ENCODE results near the gene ZNF57. TPM values are rescaled to one million over a fixed set of nuclear protein-coding genes. Genes with fewer than 3 reads are reported as not detected.
"Not testable (repeated sequence)": the region's sequence is repeated elsewhere in the genome, so short reads cannot be mapped to it uniquely, and the experiment has no call there.

Gene ZNF57
- total RNA-seq, 1 experiment from 2014 or later: 3.3 TPM

- DNase-seq (no peak), ATAC-seq (no peak)
- H3K4me1 ChIP-seq (ENCODE audit: insufficient read depth, low read length): no peaks in the 10 kb centered on the region
- H3K4me3 ChIP-seq (ENCODE audit: low read length): no peak overlapping the region; the same call in 1 of the 2 replicates
- no peak overlapping the region for H3K9ac ChIP-seq (ENCODE audit: low read length)
- no peak overlapping the region for H3K27ac ChIP-seq (ENCODE audit: low read length)
- no peaks in the 10 kb centered on the region for H3K9me2 ChIP-seq (replicated peaks; ENCODE audit: low read length)
- CTCF ChIA-PET: no interaction called here
- no peak overlapping the region for H3K4me2 ChIP-seq (ENCODE audit: low read length)
- H2AFZ ChIP-seq (ENCODE audit: low read length): no peak overlapping the region
- no peak for TF ChIP-seq CTCF (conservative IDR thresholded peaks at IDR 0.05; ENCODE audit: low read depth, low read length)
- no peak for TF ChIP-seq EZH2phosphoT487 (IDR thresholded peaks at IDR 0.05; ENCODE audit: borderline replicate concordance, low read length)
- no peak for TF ChIP-seq EZH2 (IDR thresholded peaks at IDR 0.05; ENCODE audit: low read length, unreplicated experiment)
- no peaks in the 10 kb centered on the region for H3K27me3 ChIP-seq (ENCODE audit: low read length)
- peaks cover 46% of the 10 kb centered on the region for H3K36me3 ChIP-seq (ENCODE audit: low read depth, low read length)
- peaks cover 18% of the 10 kb centered on the region for H3K9me3 ChIP-seq (ENCODE audit: low read length)
- H3F3A ChIP-seq (ENCODE audit: low read length, unreplicated experiment): no peaks in the 10 kb centered on the region
- intact Hi-C loops (cut with micrococcal nuclease): no loop called here
- no peaks in the 10 kb centered on the region for H3K79me2 ChIP-seq (ENCODE audit: low read length)
- no TSS peak for BruUV-seq (replicated peaks)
- no peaks in the 10 kb centered on the region for H4K20me1 ChIP-seq (ENCODE audit: low read length)
- POLR2A ChIA-PET (ENCODE audit: unreplicated experiment): no interaction called here
Observed at GRCh38 chr19:2933490-2933910, 32.8 kb downstream of the ZNF57 start.

GRCh38 chr19:2935863-2936262 is 35.1 kb downstream of the ZNF57 start:
- H3K9ac ChIP-seq (ENCODE audit: low read length); ATAC-seq; H3F3A ChIP-seq (ENCODE audit: low read length, unreplicated experiment); H2AFZ ChIP-seq (ENCODE audit: low read length); POLR2A ChIA-PET (ENCODE audit: unreplicated experiment); H3K4me3 ChIP-seq (ENCODE audit: low read length); H3K4me2 ChIP-seq (ENCODE audit: low read length); H3K9me2 ChIP-seq (replicated peaks; ENCODE audit: low read length); DNase-seq; CTCF ChIA-PET; H4K20me1 ChIP-seq (ENCODE audit: low read length); intact Hi-C loops (cut with micrococcal nuclease); H3K27me3 ChIP-seq (ENCODE audit: low read length); H3K27ac ChIP-seq (ENCODE audit: low read length); BruUV-seq (replicated peaks); H3K79me2 ChIP-seq (ENCODE audit: low read length); H3K4me1 ChIP-seq (ENCODE audit: insufficient read depth, low read length): not testable (repeated sequence)
- peaks cover 46% of the 10 kb centered on the region for H3K36me3 ChIP-seq (ENCODE audit: low read depth, low read length)
- peaks cover 18% of the 10 kb centered on the region for H3K9me3 ChIP-seq (ENCODE audit: low read length)

DNA sequence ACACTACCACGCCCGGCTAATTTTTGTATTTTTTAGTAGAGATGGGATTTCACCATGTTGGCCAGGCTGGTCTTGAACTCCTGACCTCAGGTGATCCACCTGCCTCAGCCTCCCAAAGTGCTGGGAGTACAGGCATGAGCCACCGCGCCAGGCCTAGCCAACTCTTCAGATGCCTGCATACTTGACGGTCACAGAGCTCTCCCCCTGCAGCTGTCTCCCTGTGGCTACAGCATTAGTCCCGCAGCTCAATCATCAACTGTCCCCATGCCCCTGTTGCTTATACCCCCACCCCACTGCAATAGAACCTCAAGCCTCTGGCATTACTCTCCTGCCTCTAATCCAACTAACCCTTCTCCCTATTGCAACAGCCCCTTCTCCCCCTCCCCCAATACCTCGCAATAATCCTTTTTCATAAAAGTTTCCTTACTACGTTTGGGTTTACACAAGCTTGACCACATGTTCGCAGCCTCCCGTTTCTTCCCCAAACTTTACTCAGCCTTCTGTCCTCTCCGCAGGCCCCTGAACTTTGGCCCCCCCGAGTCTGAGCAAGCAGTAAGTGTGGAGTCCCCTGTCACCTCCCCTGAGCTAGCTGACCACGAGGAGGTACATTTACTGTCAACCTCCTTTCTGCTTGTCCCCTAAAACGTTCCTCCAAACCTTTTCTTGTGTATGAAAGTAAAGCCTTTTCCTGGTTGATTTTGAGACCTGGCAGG is 42.4 kb downstream of the ZNF57 start:
- Histone ChIP-seq H3K36me3 (ENCODE audit: low read depth, low read length) (peaks cover 4% of the 10 kb centered on the region), H3K4me3 (ENCODE audit: low read length) (no peak overlapping the region), H3K27me3 (ENCODE audit: low read length) (no peaks in the 10 kb centered on the region), H2AFZ (ENCODE audit: low read length) (no peak overlapping the region), H3K4me2 (ENCODE audit: low read length) (no peak overlapping the region; the same call in 1 of the 2 replicates), H3F3A (ENCODE audit: low read length, unreplicated experiment) (no peaks in the 10 kb centered on the region), H3K9me2 (replicated peaks; ENCODE audit: low read length) (no peaks in the 10 kb centered on the region), H4K20me1 (ENCODE audit: low read length) (no peaks in the 10 kb centered on the region), H3K9me3 (ENCODE audit: low read length) (no peaks in the 10 kb centered on the region), H3K4me1 (ENCODE audit: insufficient read depth, low read length) (0 out of 2 replicates have a peak, but pooled peaks cover 4% of the 10 kb centered on the region), H3K27ac (ENCODE audit: low read length) (no peak overlapping the region), H3K9ac (ENCODE audit: low read length) (no peak overlapping the region), H3K79me2 (ENCODE audit: low read length) (peaks cover 18% of the 10 kb centered on the region)
- CTCF ChIA-PET: interaction anchor here (1.8 kb wide), 1 partner anchor 55 kb away, joined by 3 read pairs; no protein-coding TSS in a partner anchor
- POLR2A ChIA-PET (ENCODE audit: unreplicated experiment): no interaction called here
- DNase-seq (no peak), ATAC-seq (no peak)
- TF ChIP-seq EZH2 (IDR thresholded peaks at IDR 0.05; ENCODE audit: low read length, unreplicated experiment) (no peak), CTCF (conservative IDR thresholded peaks at IDR 0.05; ENCODE audit: low read depth, low read length) (no peak), EZH2phosphoT487 (IDR thresholded peaks at IDR 0.05; ENCODE audit: borderline replicate concordance, low read length) (no peak)
- intact Hi-C loops (cut with micrococcal nuclease): no loop called here
- no TSS peak for BruUV-seq (replicated peaks)
